Esophagus muscularis mucosa (tissue), 4 donors: ENCODE results near the gene UVSSA. TPM values are rescaled to one million over a fixed set of nuclear protein-coding genes. Genes with fewer than 3 reads are reported as not detected.

Source experiments
- DNase-seq: peaks from one replicate; pipeline ENCODE4 v3.0.0-alpha.2; 2017; ENCODE audit errors: extremely low spot score
- H3K27ac ChIP-seq, 4 donors: fragments of 200-600 bp; sonication (generic); replicated peaks in 1 of 4; 1 replicate in 3 of 4; 2 replicates in 1 of 4; pipeline ENCODE4 v1.5.1; 2016 to 2019; ENCODE audit warnings: mild to moderate bottlenecking in 1 of 4
- H3K27me3 ChIP-seq, 4 donors: fragments of 200-600 bp; sonication (generic); one replicate each; pipeline versions ENCODE4 v1.5.1 to v1.6.0; 2016 to 2019
- H3K36me3 ChIP-seq, 4 donors: fragments of 200-600 bp; sonication (generic); one replicate each; pipeline ENCODE4 v1.5.1; 2016 to 2019
- H3K4me1 ChIP-seq, 4 donors: fragments of 200-600 bp; sonication (generic); one replicate each; pipeline ENCODE4 v1.5.1; 2016 to 2019
- H3K4me3 ChIP-seq, 4 donors: fragments of 200-600 bp; sonication (generic); 1 replicate in 2 of 4; 2 replicates in 2 of 4; pipeline ENCODE4 v1.5.1; 2016 to 2019; ENCODE audit warnings: mild to moderate bottlenecking in 4 of 4, moderate library complexity in 1 of 4
- H3K9me3 ChIP-seq, 4 donors: fragments of 200-600 bp; sonication (generic); 1 replicate in 3 of 4; 2 replicates in 1 of 4; pipeline ENCODE4 v1.5.1; 2016 to 2019
- EP300 ChIP-seq: sonication (generic); formaldehyde crosslinking; IDR thresholded peaks from one replicate; pipeline ENCODE4 v1.6.1; 2017; ENCODE audit warnings: antibody characterized with exemption
- POLR2A ChIP-seq: fragments of 450-650 bp; IDR thresholded peaks from one replicate; pipeline ENCODE4 v1.6.1; 2017; ENCODE audit warnings: antibody characterized with exemption, moderate library complexity, mild to moderate bottlenecking, low read depth
- POLR2AphosphoS5 ChIP-seq, 2 donors: sonication (generic); formaldehyde crosslinking; IDR thresholded peaks; one replicate each; pipeline ENCODE4 v1.6.1; 2017; ENCODE audit warnings: antibody characterized with exemption in 2 of 2
- WGBS: methylation state at CpG from one replicate; pipeline ENCODE4 v1.1.5; 2018; 5-methylcytosine and 5-hydroxymethylcytosine counted together
- intact Hi-C: fragments of 100-400 bp; cut with DNase I; formaldehyde crosslinking; loops from one replicate; pipeline ENCODE4 v1.15.1; 2023
- total RNA-seq, 4 donors: library from RNA; depleted of rRNA; stranded (reverse); fragments of >200 nt; gene quantifications; one replicate each; pipeline versions ENCODE4 v1.1.0 to v1.2.1, GENCODE V29; 2016
- TF ChIP-seq, protein P1 (sequence below), 3 experiments: fragments of 200-600 bp in 2 of 3; fragments of 450-650 bp in 1 of 3; sonication (generic) in 2 of 3; IDR thresholded peaks; one replicate each; pipeline ENCODE4 v1.5.1; 2017 to 2019; ENCODE audit warnings: antibody characterized with exemption in 3 of 3, mild to moderate bottlenecking in 2 of 3, moderate library complexity in 1 of 3

Gene UVSSA
- total RNA-seq, 4 donors from 2014 or later: 8.9 to 16.5 (median 13.1) TPM

DNA sequence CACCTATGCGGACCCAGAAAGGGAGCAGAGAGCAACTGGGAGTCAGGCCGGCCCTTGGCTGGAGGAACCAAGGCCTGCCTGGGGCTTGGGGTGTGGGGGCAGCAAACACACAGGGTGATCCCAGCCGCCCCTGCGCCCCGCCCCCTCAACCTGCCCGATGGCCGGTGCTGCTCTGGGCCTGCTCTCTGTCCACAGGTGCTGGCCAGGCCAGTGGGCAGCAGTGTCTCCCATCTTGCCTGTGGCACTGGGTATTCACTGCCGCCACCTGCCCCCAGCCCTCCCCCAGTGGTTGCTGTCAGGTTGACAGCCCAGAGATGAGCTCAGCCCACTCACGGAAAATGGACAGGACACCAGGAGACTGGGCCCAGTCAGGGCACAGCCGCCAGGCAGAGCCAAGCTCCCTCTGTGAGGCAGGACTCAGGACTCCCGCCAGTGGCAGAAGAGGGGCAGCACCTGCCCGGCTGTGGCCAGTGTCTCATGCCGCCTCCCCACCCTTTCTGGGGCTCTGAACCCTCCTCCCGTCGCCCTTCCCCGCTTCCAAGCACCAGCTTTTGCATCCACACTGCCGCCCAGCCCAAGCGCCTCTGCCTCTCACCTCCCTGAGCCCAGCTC lies 54.5 kb downstream of the UVSSA start:
- WGBS: 18% methylated on average over 11 of the region's 18 CpGs
- H3K27me3 ChIP-seq: peaks cover 0 to 79% (median 53%) of the 10 kb centered on the region in 4 donors
- intact Hi-C loops: no loop called here
- no peak overlapping the region for H3K27ac ChIP-seq
- H3K36me3 ChIP-seq: no peaks in the 10 kb centered on the region
- TF ChIP-seq POLR2A: no peak
- TF ChIP-seq, protein P1, sequence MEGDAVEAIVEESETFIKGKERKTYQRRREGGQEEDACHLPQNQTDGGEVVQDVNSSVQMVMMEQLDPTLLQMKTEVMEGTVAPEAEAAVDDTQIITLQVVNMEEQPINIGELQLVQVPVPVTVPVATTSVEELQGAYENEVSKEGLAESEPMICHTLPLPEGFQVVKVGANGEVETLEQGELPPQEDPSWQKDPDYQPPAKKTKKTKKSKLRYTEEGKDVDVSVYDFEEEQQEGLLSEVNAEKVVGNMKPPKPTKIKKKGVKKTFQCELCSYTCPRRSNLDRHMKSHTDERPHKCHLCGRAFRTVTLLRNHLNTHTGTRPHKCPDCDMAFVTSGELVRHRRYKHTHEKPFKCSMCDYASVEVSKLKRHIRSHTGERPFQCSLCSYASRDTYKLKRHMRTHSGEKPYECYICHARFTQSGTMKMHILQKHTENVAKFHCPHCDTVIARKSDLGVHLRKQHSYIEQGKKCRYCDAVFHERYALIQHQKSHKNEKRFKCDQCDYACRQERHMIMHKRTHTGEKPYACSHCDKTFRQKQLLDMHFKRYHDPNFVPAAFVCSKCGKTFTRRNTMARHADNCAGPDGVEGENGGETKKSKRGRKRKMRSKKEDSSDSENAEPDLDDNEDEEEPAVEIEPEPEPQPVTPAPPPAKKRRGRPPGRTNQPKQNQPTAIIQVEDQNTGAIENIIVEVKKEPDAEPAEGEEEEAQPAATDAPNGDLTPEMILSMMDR (IDR thresholded peaks at IDR 0.05): no peak
- TF ChIP-seq EP300: no peak
- no peak for TF ChIP-seq POLR2AphosphoS5 (IDR thresholded peaks at IDR 0.05)
- DNase-seq: no peak
- H3K4me3 ChIP-seq: no peak overlapping the region
- H3K9me3 ChIP-seq: peaks cover 0 to 5% (median 0%) of the 10 kb centered on the region in 4 donors
- H3K4me1 ChIP-seq: peaks cover 9 to 47% (median 42%) of the 10 kb centered on the region in 4 donors

DNA sequence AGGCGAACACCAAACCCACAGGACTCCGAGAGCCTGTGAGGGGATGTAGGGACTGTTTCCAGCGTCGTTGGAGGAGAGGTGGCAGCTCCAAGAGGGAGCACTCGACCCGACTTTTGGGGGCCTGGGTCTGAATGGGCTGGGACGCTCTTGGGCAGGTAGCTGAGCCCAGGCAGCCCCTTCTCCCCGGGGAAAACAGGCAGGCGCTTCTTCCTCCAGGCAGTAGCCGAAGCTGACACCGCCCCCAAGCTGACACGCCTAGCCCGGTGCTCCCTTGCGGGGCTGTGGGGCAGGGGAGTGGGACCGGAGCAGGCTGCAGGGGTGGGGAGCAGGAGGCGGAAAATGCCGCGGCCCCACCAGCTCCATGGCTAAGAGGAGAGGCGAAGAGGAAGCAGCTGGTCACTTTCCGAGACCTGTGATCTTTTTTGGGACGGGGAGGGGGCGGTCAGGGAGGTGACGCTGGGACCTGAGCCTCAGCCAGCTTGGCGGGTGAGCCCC lies 55.1 kb downstream of the UVSSA start:
- no peak for TF ChIP-seq EP300
- TF ChIP-seq POLR2AphosphoS5 (IDR thresholded peaks at IDR 0.05): no peak
- TF ChIP-seq POLR2A: no peak
- TF ChIP-seq, protein P1 (IDR thresholded peaks at IDR 0.05): no peak
- DNase-seq: no peak
- H3K27me3 ChIP-seq: peaks cover 0 to 85% (median 58%) of the 10 kb centered on the region in 4 donors
- H3K4me3 ChIP-seq: no peak overlapping the region
- WGBS: 7% methylated on average over 6 of the region's 24 CpGs
- H3K9me3 ChIP-seq: peaks cover 0 to 5% (median 0%) of the 10 kb centered on the region in 4 donors
- H3K4me1 ChIP-seq: peaks cover 9 to 53% (median 48%) of the 10 kb centered on the region in 4 donors
- intact Hi-C loops: no loop called here
- H3K36me3 ChIP-seq: no peaks in the 10 kb centered on the region
- no peak overlapping the region for H3K27ac ChIP-seq

DNA sequence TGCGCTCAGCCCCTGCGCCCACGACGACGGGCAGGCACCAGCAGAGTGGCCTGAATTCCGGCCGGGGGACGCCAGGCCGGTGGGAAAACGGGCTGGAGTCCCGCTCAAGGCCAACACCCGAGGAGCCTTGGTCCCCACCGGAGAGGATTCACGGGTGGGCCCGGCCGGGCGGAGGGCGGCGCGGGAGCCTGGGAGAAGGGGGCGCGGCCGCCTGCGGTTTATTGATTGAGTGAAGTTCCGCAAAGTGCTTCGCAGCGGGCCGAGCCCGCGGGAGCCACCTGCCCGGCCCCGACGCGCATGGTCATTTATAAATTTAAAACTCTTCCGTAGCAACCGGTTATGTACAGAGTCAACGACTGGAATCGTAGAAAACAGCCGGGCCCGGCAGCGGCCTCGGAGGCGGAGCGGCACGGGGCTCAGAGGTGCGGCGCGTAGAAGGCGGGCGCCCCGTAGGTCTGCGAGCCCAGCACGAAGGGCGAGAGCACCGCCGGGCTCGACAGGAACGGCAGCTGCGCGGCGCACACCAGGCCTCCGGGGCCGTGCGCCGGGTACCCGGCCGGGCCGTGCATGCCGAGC lies 55.6 kb downstream of the UVSSA start:
- no CpG with 5 or more reads among the region's 69 CpGs for WGBS
- intact Hi-C loops: no loop called here
- H3K27ac ChIP-seq: no peak overlapping the region
- TF ChIP-seq POLR2AphosphoS5 (IDR thresholded peaks at IDR 0.05) (no peak), POLR2A (no peak), EP300 (no peak)
- TF ChIP-seq, protein P1 (IDR thresholded peaks at IDR 0.05): no peak
- no peak for DNase-seq
- peak overlapping the region in 1 of 4 donors; percentile 2 for H3K4me3 ChIP-seq
- no peaks in the 10 kb centered on the region for H3K36me3 ChIP-seq
- H3K9me3 ChIP-seq: peaks cover 0 to 5% (median 0%) of the 10 kb centered on the region in 4 donors
- peaks cover 0 to 90% (median 64%) of the 10 kb centered on the region in 4 donors for H3K27me3 ChIP-seq
- peaks cover 9 to 58% (median 53%) of the 10 kb centered on the region in 4 donors for H3K4me1 ChIP-seq

DNA sequence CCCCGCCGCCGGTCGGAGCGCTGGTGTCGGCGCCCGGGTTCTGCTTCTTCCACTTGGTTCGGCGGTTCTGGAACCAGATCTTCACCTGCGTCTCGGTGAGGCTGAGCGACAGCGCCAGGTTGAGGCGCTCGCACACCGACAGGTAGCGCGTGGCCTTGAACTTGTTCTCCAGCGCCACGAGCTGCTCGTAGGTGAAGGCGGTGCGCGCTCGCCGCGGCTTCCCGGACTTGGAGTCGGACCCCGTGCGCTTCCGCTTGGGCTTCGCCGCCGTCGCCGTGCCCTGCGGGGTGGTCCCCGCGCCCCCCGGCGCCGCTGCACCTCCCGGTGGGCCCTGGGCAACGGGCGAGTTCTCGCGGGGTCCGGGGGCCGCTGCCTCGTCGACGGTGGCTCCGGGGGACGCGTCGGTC lies 56.2 kb downstream of the UVSSA start:
- H3K27me3 ChIP-seq: peaks cover 0 to 96% (median 70%) of the 10 kb centered on the region in 4 donors
- H3K9me3 ChIP-seq: peaks cover 0 to 5% (median 0%) of the 10 kb centered on the region in 4 donors
- no peaks in the 10 kb centered on the region for H3K36me3 ChIP-seq
- H3K4me3 ChIP-seq: peak overlapping the region in 2 of 4 donors; percentile 23 to 32
- no peak for DNase-seq
- H3K27ac ChIP-seq: no peak overlapping the region
- intact Hi-C loops: no loop called here
- 5% methylated on average over 16 of the region's 58 CpGs for WGBS
- TF ChIP-seq POLR2A (no peak), EP300 (no peak), POLR2AphosphoS5 (IDR thresholded peaks at IDR 0.05) (no peak)
- TF ChIP-seq, protein P1 (IDR thresholded peaks at IDR 0.05): no peak
- peaks cover 9 to 64% (median 58%) of the 10 kb centered on the region in 4 donors for H3K4me1 ChIP-seq
